Activated CD4-positive, alpha-beta T cell treated with anti-CD3 and anti-CD28 coated beads for 48 hours (primary cell): Measurements from ENCODE around the gene C14orf93.

ENCODE experiments used
- DNase-seq: peaks from one replicate; pipeline ENCODE4 v3.0.0-alpha.2; 2020

C14orf93 gene

GRCh38 chr14:22986508-22987054, 23.4 kb downstream of the C14orf93 start:
- peak; percentile 93 for DNase-seq

- DNase-seq: no peak
Observed at GRCh38 chr14:22985894-22986507, 23.9 kb downstream of the C14orf93 start.

- no peak for DNase-seq
Observed at GRCh38 chr14:22984959-22985658, 24.8 kb downstream of the C14orf93 start.

- peak; percentile 86 for DNase-seq
Observed at GRCh38 chr14:22982477-22983245, 27.3 kb downstream of the C14orf93 start, which contains the start of gene AJUBA. TSS of gene AJUBA (minus strand) at chr14:22982551. CDS start at chr14:22982266, 285 bp downstream.

- DNase-seq: peak; percentile 16
Observed at GRCh38 chr14:22981876-22982476, 28.0 kb downstream of the C14orf93 start.

GRCh38 chr14:22981090-22981875, 28.7 kb downstream of the C14orf93 start:
- DNase-seq: peak; percentile 24

- peak; percentile 37 for DNase-seq
Observed at GRCh38 chr14:22980672-22981089, 29.3 kb downstream of the C14orf93 start.

- DNase-seq: no peak
Observed at GRCh38 chr14:22979748-22980392, 30.1 kb downstream of the C14orf93 start.

GRCh38 chr14:22978981-22979671, 30.8 kb downstream of the C14orf93 start:
- DNase-seq: no peak

GRCh38 chr14:22978487-22978837, 31.5 kb downstream of the C14orf93 start:
- no peak for DNase-seq

GRCh38 chr14:22977684-22978486, 32.1 kb downstream of the C14orf93 start:
- no peak for DNase-seq

- no peak for DNase-seq
Observed at GRCh38 chr14:22977434-22977683, 32.6 kb downstream of the C14orf93 start.

GRCh38 chr14:22976620-22977433, 33.1 kb downstream of the C14orf93 start:
- DNase-seq: no peak

GRCh38 chr14:22974530-22975313, 35.2 kb downstream of the C14orf93 start:
- no peak for DNase-seq

GRCh38 chr14:22973217-22974032, 36.5 kb downstream of the C14orf93 start:
- DNase-seq: peak; percentile 47

GRCh38 chr14:22972313-22972930, 37.5 kb downstream of the C14orf93 start:
- no peak for DNase-seq

- DNase-seq: no peak
Observed at GRCh38 chr14:22971152-22971551, 38.8 kb downstream of the C14orf93 start.
